Measurements from ENCODE around the gene TIMELESS. TPM values are rescaled to one million over a fixed set of nuclear protein-coding genes. Genes with fewer than 3 reads are reported as not detected.

Gene TIMELESS
- total RNA-seq, 1 experiment from 2014 or later, result 47.0 TPM

DNA sequence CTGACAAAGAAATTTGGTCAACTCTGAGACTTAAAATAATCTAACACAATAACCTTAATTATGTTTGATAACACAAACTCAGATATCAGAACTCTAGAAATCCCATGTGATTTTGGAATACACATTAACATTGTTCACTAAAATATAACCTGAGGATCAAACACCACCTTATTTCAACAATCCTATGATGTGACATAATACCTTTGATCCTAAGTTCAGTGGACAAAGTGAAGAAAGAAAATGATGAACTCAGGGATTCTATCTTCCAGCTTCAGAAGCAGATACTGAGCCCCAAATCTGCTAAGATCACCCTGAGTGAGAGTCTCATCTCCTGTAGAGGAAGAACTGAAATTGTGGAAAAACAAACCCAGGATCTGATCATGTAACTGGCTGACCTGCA lies 50.9 kb downstream of the TIMELESS start:
- RAD21 ChIA-PET (ENCODE audit: low non-redundant PET in 1 of 2, low total read pairs in 2 of 2, uncharacterized antibody in 2 of 2, unreplicated experiment in 2 of 2), result no interaction called here
- CTCF ChIA-PET, result no interaction called here
- H3K9me3 ChIP-seq (ENCODE audit: control insufficient read depth in 1 of 2, insufficient read depth in 1 of 2, low read depth in 1 of 2, low read length in 2 of 2), result peaks cover 0 to 5% of the 10 kb centered on the region in 2 experiments; a peak in 1 of 4 replicates

More for the DNA sequence above, 50.9 kb downstream of the TIMELESS start:
- Histone ChIP-seq H2AFZ (ENCODE audit: low read depth, low read length, poor library complexity, severe bottlenecking) (no peak overlapping the region), H4K20me1 (ENCODE audit: insufficient read depth) (no peaks in the 10 kb centered on the region), H3K4me3 (replicated peaks in 1 of 2; ENCODE audit: low read depth in 1 of 2, low read length in 2 of 2) (no peak overlapping the region), H3K79me2 (ENCODE audit: insufficient read depth, low read length) (no peaks in the 10 kb centered on the region), H3K27me3 (ENCODE audit: insufficient read depth, low read length) (no peaks in the 10 kb centered on the region), H3K27ac (ENCODE audit: low read depth, low read length) (no peak overlapping the region), H3K4me1 (ENCODE audit: control insufficient read depth in 1 of 2, insufficient read depth in 2 of 2, low read length in 2 of 2) (no peaks in the 10 kb centered on the region), H3K9me2 (ENCODE audit: insufficient read depth) (no peaks in the 10 kb centered on the region; the same call in 1 of the 2 replicates), H3K36me3 (ENCODE audit: control insufficient read depth in 1 of 2, insufficient read depth in 2 of 2, low read length in 2 of 2) (no peaks in the 10 kb centered on the region), H3K4me2 (ENCODE audit: low read length) (no peak overlapping the region), H3K9ac (ENCODE audit: low read length) (no peak overlapping the region)
- intact Hi-C loops (cut with micrococcal nuclease), result no loop called here
- TF ChIP-seq, protein P1, sequence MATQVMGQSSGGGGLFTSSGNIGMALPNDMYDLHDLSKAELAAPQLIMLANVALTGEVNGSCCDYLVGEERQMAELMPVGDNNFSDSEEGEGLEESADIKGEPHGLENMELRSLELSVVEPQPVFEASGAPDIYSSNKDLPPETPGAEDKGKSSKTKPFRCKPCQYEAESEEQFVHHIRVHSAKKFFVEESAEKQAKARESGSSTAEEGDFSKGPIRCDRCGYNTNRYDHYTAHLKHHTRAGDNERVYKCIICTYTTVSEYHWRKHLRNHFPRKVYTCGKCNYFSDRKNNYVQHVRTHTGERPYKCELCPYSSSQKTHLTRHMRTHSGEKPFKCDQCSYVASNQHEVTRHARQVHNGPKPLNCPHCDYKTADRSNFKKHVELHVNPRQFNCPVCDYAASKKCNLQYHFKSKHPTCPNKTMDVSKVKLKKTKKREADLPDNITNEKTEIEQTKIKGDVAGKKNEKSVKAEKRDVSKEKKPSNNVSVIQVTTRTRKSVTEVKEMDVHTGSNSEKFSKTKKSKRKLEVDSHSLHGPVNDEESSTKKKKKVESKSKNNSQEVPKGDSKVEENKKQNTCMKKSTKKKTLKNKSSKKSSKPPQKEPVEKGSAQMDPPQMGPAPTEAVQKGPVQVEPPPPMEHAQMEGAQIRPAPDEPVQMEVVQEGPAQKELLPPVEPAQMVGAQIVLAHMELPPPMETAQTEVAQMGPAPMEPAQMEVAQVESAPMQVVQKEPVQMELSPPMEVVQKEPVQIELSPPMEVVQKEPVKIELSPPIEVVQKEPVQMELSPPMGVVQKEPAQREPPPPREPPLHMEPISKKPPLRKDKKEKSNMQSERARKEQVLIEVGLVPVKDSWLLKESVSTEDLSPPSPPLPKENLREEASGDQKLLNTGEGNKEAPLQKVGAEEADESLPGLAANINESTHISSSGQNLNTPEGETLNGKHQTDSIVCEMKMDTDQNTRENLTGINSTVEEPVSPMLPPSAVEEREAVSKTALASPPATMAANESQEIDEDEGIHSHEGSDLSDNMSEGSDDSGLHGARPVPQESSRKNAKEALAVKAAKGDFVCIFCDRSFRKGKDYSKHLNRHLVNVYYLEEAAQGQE (IDR thresholded peaks at IDR 0.05; ENCODE audit: low read depth), result no peak
- TF ChIP-seq SP1 (IDR thresholded peaks at IDR 0.05; ENCODE audit: low read depth), result no peak
- TF ChIP-seq EZH2 (IDR thresholded peaks at IDR 0.05), result no peak
- TF ChIP-seq POLR2A (IDR thresholded peaks at IDR 0.05; ENCODE audit: borderline replicate concordance, extremely low read depth, insufficient read depth, insufficient read length), result no peak
- no peak for TF ChIP-seq ZFX (IDR thresholded peaks at IDR 0.05)
- TF ChIP-seq, protein P2, sequence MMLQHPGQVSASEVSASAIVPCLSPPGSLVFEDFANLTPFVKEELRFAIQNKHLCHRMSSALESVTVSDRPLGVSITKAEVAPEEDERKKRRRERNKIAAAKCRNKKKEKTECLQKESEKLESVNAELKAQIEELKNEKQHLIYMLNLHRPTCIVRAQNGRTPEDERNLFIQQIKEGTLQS (IDR thresholded peaks at IDR 0.05), result no peak
- ATAC-seq (no peak), DNase-seq (ENCODE audit: low read depth, low spot score) (no peak)
- POLR2A ChIA-PET, result no interaction called here
- BruUV-seq (replicated peaks), result no TSS peak

Measured in HCT116 (cell line).